Thyroid gland (tissue), 4 donors: ENCODE measurements around the gene PECR. TPM values are rescaled to one million over a fixed set of nuclear protein-coding genes. Genes with fewer than 3 reads are reported as not detected.

ENCODE experiments used
- DNase-seq, 2 donors: peaks; one replicate each; pipeline ENCODE4 v3.0.0-alpha.2; 2019
- H3K27ac ChIP-seq, 3 donors: fragments of 200-600 bp; sonication (generic); 1 replicate in 2 of 3; 2 replicates in 1 of 3; pipeline ENCODE4 v1.5.1; 2016 to 2019; ENCODE audit warnings: mild to moderate bottlenecking in 1 of 3, moderate library complexity in 1 of 3
- H3K27me3 ChIP-seq: fragments of 200-600 bp; sonication (generic); one replicate; pipeline ENCODE4 v1.5.1; 2019
- H3K36me3 ChIP-seq, 2 donors: fragments of 200-600 bp; sonication (generic); one replicate each; pipeline ENCODE4 v1.5.1; 2016 to 2019
- H3K4me1 ChIP-seq, 2 donors: fragments of 200-600 bp; sonication (generic); one replicate each; pipeline ENCODE4 v1.5.1; 2017 to 2019
- H3K4me3 ChIP-seq, 3 donors: fragments of 200-600 bp; sonication (generic); replicated peaks in 1 of 3; 1 replicate in 2 of 3; 2 replicates in 1 of 3; pipeline ENCODE4 v1.5.1; 2016; ENCODE audit warnings: mild to moderate bottlenecking in 1 of 3
- H3K9me3 ChIP-seq: fragments of 200-600 bp; sonication (generic); one replicate; pipeline ENCODE4 v1.5.1; 2017
- POLR2A ChIP-seq, 2 donors: fragments of 450-650 bp; IDR thresholded peaks; one replicate each; pipeline ENCODE4 v1.6.1; 2017; ENCODE audit warnings: antibody characterized with exemption in 2 of 2, mild to moderate bottlenecking in 2 of 2, moderate library complexity in 1 of 2
- WGBS, 2 donors: methylation state at CpG; one replicate each; pipeline ENCODE4 v1.1.5; 2017; 5-methylcytosine and 5-hydroxymethylcytosine counted together
- intact Hi-C: fragments of 100-400 bp; cut with DNase I; formaldehyde crosslinking; loops from one replicate; pipeline ENCODE4 v1.15.1; 2023
- total RNA-seq, 4 donors: library from RNA; depleted of rRNA; stranded (reverse); fragments of >200 nt; gene quantifications; one replicate each; pipeline ENCODE4 v1.2.3, GENCODE V29; 2016
- TF ChIP-seq, protein P1 (sequence below), 6 experiments: fragments of 200-600 bp in 3 of 6; fragments of 450-650 bp in 3 of 6; sonication (generic) in 3 of 6; IDR thresholded peaks; one replicate each; pipeline ENCODE4 v1.5.1; 2016 to 2019; ENCODE audit warnings: antibody characterized with exemption in 6 of 6, mild to moderate bottlenecking in 2 of 6, inconsistent platforms in 1 of 6, moderate library complexity in 1 of 6

PECR gene
- total RNA-seq, 4 donors from 2014 or later = 14.6 to 25.6 (median 22.8) TPM

GRCh38 chr2:216072473-216072872 lies 9.1 kb downstream of the PECR start:
- Histone ChIP-seq H3K27ac (no peak overlapping the region), H3K4me3 (no peak overlapping the region), H3K4me1 (no peaks in the 10 kb centered on the region), H3K9me3 (no peaks in the 10 kb centered on the region), H3K36me3 (no peaks in the 10 kb centered on the region), H3K27me3 (no peaks in the 10 kb centered on the region)
- TF ChIP-seq POLR2A (IDR thresholded peaks at IDR 0.05) = no peak
- TF ChIP-seq, protein P1, sequence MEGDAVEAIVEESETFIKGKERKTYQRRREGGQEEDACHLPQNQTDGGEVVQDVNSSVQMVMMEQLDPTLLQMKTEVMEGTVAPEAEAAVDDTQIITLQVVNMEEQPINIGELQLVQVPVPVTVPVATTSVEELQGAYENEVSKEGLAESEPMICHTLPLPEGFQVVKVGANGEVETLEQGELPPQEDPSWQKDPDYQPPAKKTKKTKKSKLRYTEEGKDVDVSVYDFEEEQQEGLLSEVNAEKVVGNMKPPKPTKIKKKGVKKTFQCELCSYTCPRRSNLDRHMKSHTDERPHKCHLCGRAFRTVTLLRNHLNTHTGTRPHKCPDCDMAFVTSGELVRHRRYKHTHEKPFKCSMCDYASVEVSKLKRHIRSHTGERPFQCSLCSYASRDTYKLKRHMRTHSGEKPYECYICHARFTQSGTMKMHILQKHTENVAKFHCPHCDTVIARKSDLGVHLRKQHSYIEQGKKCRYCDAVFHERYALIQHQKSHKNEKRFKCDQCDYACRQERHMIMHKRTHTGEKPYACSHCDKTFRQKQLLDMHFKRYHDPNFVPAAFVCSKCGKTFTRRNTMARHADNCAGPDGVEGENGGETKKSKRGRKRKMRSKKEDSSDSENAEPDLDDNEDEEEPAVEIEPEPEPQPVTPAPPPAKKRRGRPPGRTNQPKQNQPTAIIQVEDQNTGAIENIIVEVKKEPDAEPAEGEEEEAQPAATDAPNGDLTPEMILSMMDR (IDR thresholded peaks at IDR 0.05) = no peak
- DNase-seq = no peak
- intact Hi-C loops = no loop called here

DNA sequence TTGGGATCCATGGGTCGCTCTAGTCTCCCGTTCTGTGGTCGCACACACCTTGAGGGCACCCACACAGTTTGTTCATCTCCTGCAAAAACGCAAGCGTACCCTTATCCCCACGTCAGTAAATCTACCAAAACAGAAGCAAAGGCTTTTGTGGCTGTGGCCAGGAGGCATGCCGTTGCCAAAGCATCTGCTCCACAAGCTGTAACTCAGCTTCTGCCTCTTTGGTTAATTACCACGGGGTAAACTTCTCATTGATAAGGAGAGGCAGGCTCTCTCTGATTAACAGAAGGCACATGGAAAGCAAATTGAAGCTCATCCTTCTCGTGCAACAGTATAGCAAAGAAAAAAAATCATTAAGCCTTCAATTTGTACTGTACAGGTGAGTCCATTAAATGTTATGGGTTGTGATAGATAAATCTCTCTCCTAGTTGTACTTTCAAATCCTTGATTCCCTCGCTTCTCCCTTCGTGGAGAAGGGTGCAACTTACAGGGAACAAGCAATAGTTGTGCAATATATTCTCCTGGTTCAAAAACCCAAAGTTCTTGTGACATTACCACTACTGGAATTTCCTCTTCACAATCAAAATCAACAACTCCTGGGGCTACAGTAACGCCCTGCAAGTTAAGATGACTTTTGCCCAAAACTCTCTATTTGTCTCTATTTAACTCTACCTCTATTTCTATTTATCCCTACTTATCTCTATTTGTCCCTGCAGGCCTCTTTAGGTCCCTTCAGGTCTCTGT lies 10.3 kb downstream of the PECR start:
- Histone ChIP-seq H3K27me3 (no peaks in the 10 kb centered on the region), H3K27ac (no peak overlapping the region), H3K4me3 (no peak overlapping the region), H3K36me3 (no peaks in the 10 kb centered on the region), H3K4me1 (no peaks in the 10 kb centered on the region), H3K9me3 (no peaks in the 10 kb centered on the region)
- 83% methylated on average over 12 of the region's 12 CpGs for WGBS, 2 donors
- DNase-seq = no peak
- intact Hi-C loops = no loop called here
- no peak for TF ChIP-seq POLR2A (IDR thresholded peaks at IDR 0.05)
- TF ChIP-seq, protein P1 (IDR thresholded peaks at IDR 0.05) = no peak

DNA sequence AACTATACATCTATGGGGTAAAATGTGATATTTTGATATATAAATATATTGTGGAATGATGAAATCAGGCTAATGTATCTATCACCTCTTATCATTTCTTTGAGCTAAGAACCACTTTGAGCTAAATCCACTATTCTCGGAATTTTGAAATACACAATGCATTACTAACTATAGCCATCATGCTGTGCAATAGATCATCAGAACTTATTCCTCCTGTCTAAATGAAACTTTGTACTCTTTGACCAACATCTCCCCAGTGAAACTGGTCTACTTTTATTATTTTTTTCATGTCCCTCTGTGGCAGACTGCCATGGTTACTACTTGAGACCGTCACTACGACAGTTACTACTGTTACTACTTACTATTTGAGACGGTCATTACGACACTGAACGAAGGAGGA lies 11.4 kb downstream of the PECR start:
- no peak overlapping the region for H3K27ac ChIP-seq
- H3K9me3 ChIP-seq = no peaks in the 10 kb centered on the region
- whole genome bisulfite sequencing, 2 donors = 78 to 83% methylated on average over 6 of the region's 6 CpGs
- no peaks in the 10 kb centered on the region for H3K4me1 ChIP-seq
- TF ChIP-seq, protein P1 (IDR thresholded peaks at IDR 0.05) = no peak
- TF ChIP-seq POLR2A (IDR thresholded peaks at IDR 0.05) = no peak
- no peak overlapping the region for H3K4me3 ChIP-seq
- H3K27me3 ChIP-seq = no peaks in the 10 kb centered on the region
- no peaks in the 10 kb centered on the region for H3K36me3 ChIP-seq
- intact Hi-C loops = no loop called here
- no peak for DNase-seq

GRCh38 chr2:216069028-216069427 lies 12.6 kb downstream of the PECR start:
- intact Hi-C loops = no loop called here
- TF ChIP-seq POLR2A (IDR thresholded peaks at IDR 0.05) = no peak
- TF ChIP-seq, protein P1 (IDR thresholded peaks at IDR 0.05) = no peak
- Histone ChIP-seq H3K4me3 (no peak overlapping the region), H3K36me3 (no peaks in the 10 kb centered on the region), H3K4me1 (no peaks in the 10 kb centered on the region), H3K9me3 (no peaks in the 10 kb centered on the region), H3K27ac (no peak overlapping the region), H3K27me3 (no peaks in the 10 kb centered on the region)
- WGBS, 2 donors = 94 to 95% methylated on average over 2 of the region's 2 CpGs
- DNase-seq = no peak

- Histone ChIP-seq H3K27me3 (no peaks in the 10 kb centered on the region), H3K36me3 (no peaks in the 10 kb centered on the region), H3K9me3 (no peaks in the 10 kb centered on the region), H3K4me1 (no peaks in the 10 kb centered on the region), H3K4me3 (no peak overlapping the region), H3K27ac (no peak overlapping the region)
- DNase-seq = no peak
- intact Hi-C loops = no loop called here
- TF ChIP-seq POLR2A (IDR thresholded peaks at IDR 0.05) = no peak
- TF ChIP-seq, protein P1 (IDR thresholded peaks at IDR 0.05) = no peak
- WGBS, 2 donors = 97% methylated on average over 5 of the region's 5 CpGs
Measured at GRCh38 chr2:216066230-216066629, 15.4 kb downstream of the PECR start.
